OCI-LY1 (cell line): ENCODE data around the gene ADAMTS14.

Experiments
- CTCF ChIP-seq: fragments of 200-600 bp; sonication (generic), shearing (Covaris generic); IDR thresholded peaks from 2 replicates; pipeline ENCODE4 v1.5.1; 2017; ENCODE audit warnings: mild to moderate bottlenecking, antibody characterized with exemption, low read length, moderate library complexity, mixed read lengths
- EZH2 ChIP-seq: fragments of 200-600 bp; sonication (generic), shearing (Covaris generic); IDR thresholded peaks from 2 replicates; pipeline ENCODE4 v1.8.0; 2017; ENCODE audit warnings: borderline replicate concordance, mixed run types, mild to moderate bottlenecking, antibody characterized with exemption, low read length, moderate library complexity, mixed read lengths

GRCh38 chr10:70669015-70669414, 3.3 kb upstream of the ADAMTS14 start:
- TF ChIP-seq CTCF (no peak), EZH2 (no peak)
